ENCODE measurements around the gene ACOT6. TPM values are rescaled to one million over a fixed set of nuclear protein-coding genes. Genes with fewer than 3 reads are reported as not detected.
A peak's percentile ranks its signal among the peaks of the same experiment; 100 is the strongest.

The ACOT6 gene
- total RNA-seq, 6 donors from 2014 or later, result not detected

DNA sequence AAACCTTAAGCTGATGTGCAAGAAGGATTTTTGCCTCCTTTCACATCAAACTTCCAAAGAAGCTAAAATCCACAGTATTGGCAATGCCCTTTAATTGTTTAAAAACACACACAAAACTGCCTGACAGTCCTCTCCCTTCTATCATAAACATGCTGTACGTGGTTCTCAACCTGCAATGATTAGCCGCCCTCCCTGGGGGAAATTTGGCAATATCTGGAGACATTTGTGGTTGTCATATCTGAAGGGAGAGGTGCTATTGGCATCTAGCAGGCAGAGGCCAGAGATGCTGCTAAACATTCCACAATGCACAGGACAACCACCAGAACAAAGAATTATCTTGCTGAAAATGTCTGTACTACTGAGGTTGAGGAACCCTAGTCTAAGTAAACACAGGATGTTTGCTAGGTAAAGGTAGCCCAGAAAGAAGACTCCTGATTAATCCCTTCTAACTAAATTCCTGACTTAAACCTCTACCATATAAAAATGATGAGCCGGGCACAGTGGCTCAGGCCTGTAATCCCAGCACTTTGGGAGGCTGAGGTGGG is 1.2 kb downstream of the ACOT6 start:
- ATAC-seq (ENCODE audit: low FRiP score in 2 of 2) (no peak), DNase-seq (no peak)
- no peaks in the 10 kb centered on the region for H3K27me3 ChIP-seq
- H3K4me1 ChIP-seq, result peaks cover 0 to 14% (median 6%) of the 10 kb centered on the region in 4 donors
- H3K36me3 ChIP-seq, result no peaks in the 10 kb centered on the region
- TF ChIP-seq POLR2AphosphoS5 (IDR thresholded peaks at IDR 0.05) (no peak), EP300 (IDR thresholded peaks at IDR 0.05) (no peak), POLR2A (IDR thresholded peaks at IDR 0.05) (no peak)
- TF ChIP-seq, protein P1, sequence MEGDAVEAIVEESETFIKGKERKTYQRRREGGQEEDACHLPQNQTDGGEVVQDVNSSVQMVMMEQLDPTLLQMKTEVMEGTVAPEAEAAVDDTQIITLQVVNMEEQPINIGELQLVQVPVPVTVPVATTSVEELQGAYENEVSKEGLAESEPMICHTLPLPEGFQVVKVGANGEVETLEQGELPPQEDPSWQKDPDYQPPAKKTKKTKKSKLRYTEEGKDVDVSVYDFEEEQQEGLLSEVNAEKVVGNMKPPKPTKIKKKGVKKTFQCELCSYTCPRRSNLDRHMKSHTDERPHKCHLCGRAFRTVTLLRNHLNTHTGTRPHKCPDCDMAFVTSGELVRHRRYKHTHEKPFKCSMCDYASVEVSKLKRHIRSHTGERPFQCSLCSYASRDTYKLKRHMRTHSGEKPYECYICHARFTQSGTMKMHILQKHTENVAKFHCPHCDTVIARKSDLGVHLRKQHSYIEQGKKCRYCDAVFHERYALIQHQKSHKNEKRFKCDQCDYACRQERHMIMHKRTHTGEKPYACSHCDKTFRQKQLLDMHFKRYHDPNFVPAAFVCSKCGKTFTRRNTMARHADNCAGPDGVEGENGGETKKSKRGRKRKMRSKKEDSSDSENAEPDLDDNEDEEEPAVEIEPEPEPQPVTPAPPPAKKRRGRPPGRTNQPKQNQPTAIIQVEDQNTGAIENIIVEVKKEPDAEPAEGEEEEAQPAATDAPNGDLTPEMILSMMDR (IDR thresholded peaks at IDR 0.05), result no peak
- H3K9me3 ChIP-seq, result no peaks in the 10 kb centered on the region
- peak overlapping the region in 1 of 4 donors; percentile 89 for H3K4me3 ChIP-seq
- H3K27ac ChIP-seq, result no peak overlapping the region
- WGBS, 2 donors, result 61 to 84% methylated on average over 2 to 3 of the region's 3 CpGs

DNA sequence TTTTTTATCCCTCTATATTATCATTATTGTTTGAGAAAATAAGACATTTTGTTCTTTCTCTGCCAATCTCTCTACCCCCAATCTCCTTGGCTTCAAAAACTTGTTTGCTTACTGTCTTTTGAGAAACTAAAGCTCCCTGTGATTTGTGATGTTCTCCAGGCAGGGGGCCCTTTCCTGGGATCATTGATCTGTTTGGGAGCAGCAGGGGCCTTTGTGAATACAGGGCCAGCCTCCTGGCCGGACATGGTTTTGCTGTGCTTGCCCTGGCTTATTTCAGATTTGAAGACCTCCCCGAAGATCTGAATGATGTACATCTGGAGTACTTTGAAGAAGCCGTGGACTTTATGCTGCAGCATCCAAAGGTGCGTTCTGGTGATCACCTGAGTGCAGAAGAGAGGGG is 4.5 kb downstream of the ACOT6 start:
- DNase-seq (no peak), ATAC-seq (ENCODE audit: low FRiP score in 2 of 2) (no peak)
- H3K9me3 ChIP-seq, result no peaks in the 10 kb centered on the region
- no peak overlapping the region for H3K4me3 ChIP-seq
- TF ChIP-seq POLR2AphosphoS5 (IDR thresholded peaks at IDR 0.05) (no peak), POLR2A (IDR thresholded peaks at IDR 0.05) (no peak), EP300 (IDR thresholded peaks at IDR 0.05) (no peak)
- TF ChIP-seq, protein P1 (IDR thresholded peaks at IDR 0.05), result no peak
- H3K27me3 ChIP-seq, result no peaks in the 10 kb centered on the region
- peaks cover 0 to 13% (median 6%) of the 10 kb centered on the region in 4 donors for H3K4me1 ChIP-seq
- no peaks in the 10 kb centered on the region for H3K36me3 ChIP-seq
- WGBS, 2 donors, result 85 to 91% methylated on average over 4 of the region's 4 CpGs
- no peak overlapping the region for H3K27ac ChIP-seq

DNA sequence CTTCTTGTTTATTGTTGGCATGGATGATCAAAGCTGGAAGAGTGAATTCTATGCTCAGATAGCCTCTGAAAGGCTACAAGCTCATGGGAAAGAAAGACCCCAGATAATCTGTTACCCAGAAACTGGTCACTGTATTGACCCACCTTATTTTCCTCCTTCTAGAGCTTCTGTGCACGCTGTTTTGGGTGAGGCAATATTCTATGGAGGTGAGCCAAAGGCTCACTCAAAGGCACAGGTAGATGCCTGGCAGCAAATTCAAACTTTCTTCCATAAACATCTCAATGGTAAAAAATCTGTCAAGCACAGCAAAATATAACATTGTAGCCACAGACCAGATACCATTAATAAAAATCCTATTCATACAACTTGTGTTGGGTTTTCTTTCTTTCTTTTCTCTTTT is 7.2 kb downstream of the ACOT6 start:
- ATAC-seq (ENCODE audit: low FRiP score in 2 of 2) (no peak), DNase-seq (no peak)
- no peaks in the 10 kb centered on the region for H3K4me1 ChIP-seq
- no peak overlapping the region for H3K27ac ChIP-seq
- 78% methylated on average over 1 of the region's 1 CpG for WGBS, 2 donors
- no peak for TF ChIP-seq POLR2A (IDR thresholded peaks at IDR 0.05)
- no peak for TF ChIP-seq POLR2AphosphoS5 (IDR thresholded peaks at IDR 0.05)
- TF ChIP-seq, protein P1 (IDR thresholded peaks at IDR 0.05), result no peak
- TF ChIP-seq EP300 (IDR thresholded peaks at IDR 0.05), result no peak
- H3K36me3 ChIP-seq, result no peaks in the 10 kb centered on the region
- H3K27me3 ChIP-seq, result no peaks in the 10 kb centered on the region
- H3K4me3 ChIP-seq, result no peak overlapping the region
- no peaks in the 10 kb centered on the region for H3K9me3 ChIP-seq

DNA sequence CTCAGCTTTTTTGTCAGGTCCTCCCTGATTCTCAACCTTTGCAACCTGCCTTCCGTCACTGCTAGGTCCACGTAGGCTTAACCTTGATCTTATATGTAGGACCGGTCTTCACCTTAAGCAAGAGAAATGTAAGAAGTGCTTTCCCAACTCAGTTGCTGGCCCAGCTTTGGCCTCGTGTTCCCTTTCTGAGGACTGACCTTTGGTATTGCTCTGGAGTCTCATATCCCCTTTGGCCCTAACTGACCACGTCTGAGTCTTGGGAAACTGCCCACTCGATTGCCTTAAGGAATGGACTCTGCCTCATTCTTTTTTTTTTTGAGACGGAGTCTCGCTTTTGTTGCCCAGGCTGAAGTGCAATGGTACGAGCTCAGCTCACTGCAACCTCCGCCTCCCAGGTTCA is 8.0 kb downstream of the ACOT6 start:
- H3K27ac ChIP-seq, result no peak overlapping the region
- 84 to 90% methylated on average over 10 of the region's 10 CpGs for WGBS, 2 donors
- H3K4me3 ChIP-seq, result no peak overlapping the region
- no peak for DNase-seq
- no peaks in the 10 kb centered on the region for H3K9me3 ChIP-seq
- H3K4me1 ChIP-seq, result no peaks in the 10 kb centered on the region
- no peaks in the 10 kb centered on the region for H3K36me3 ChIP-seq
- ATAC-seq (ENCODE audit: low FRiP score in 2 of 2), result no peak
- H3K27me3 ChIP-seq, result no peaks in the 10 kb centered on the region
- TF ChIP-seq POLR2A (IDR thresholded peaks at IDR 0.05), result no peak
- no peak for TF ChIP-seq EP300 (IDR thresholded peaks at IDR 0.05)
- no peak for TF ChIP-seq POLR2AphosphoS5 (IDR thresholded peaks at IDR 0.05)
- TF ChIP-seq, protein P1 (IDR thresholded peaks at IDR 0.05), result no peak

DNA sequence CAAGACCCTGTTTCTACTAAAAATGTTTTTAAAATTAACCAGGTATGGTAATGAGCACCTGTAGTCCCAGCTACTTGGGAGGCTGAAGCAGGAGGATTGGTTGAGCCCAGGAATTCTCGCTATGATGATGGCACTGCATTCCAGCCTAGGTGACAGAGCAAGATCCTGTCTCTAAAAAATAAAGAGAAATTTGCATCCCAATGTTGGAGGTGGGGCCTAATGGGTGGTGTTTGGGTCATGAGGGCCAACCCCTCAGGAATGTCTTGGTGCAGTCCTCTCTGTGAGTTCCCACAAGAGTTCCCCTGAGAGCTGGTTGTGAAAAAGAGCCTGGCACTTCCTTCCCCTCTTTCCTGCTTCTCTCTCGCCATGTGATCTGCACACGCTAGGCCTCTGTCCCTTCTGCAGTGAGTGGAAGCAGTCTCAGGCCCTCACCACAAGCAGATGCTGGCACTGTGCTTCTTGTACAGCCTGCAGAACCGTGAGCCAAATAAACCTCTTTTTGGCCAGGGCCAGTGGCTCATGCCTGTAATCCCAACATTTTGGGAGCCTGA is 11.3 kb downstream of the ACOT6 start:
- no peak for DNase-seq
- TF ChIP-seq EP300 (IDR thresholded peaks at IDR 0.05), result no peak
- no peak for TF ChIP-seq POLR2A (IDR thresholded peaks at IDR 0.05)
- TF ChIP-seq, protein P1 (IDR thresholded peaks at IDR 0.05), result no peak
- TF ChIP-seq POLR2AphosphoS5 (IDR thresholded peaks at IDR 0.05), result no peak
- no peak for ATAC-seq (ENCODE audit: low FRiP score in 2 of 2)
- no peaks in the 10 kb centered on the region for H3K4me1 ChIP-seq
- no peak overlapping the region for H3K27ac ChIP-seq
- H3K27me3 ChIP-seq, result no peaks in the 10 kb centered on the region
- H3K36me3 ChIP-seq, result no peaks in the 10 kb centered on the region
- 87 to 89% methylated on average over 4 of the region's 4 CpGs for WGBS, 2 donors
- no peaks in the 10 kb centered on the region for H3K9me3 ChIP-seq
- H3K4me3 ChIP-seq, result no peak overlapping the region

Measured in upper lobe of left lung (tissue), 6 donors.